K562 (cell line): ENCODE results near the gene NTRK1. TPM values are rescaled to one million over a fixed set of nuclear protein-coding genes. Genes with fewer than 3 reads are reported as not detected.

Experiments
- ARID3A ChIP-seq: IDR thresholded peaks from 2 replicates; pipeline ENCODE4 v1.6.1; 2012; ENCODE audit warnings: low read depth, low read length, improper control_type of control experiment, borderline replicate concordance
- BMI1 ChIP-seq: fragments of 150-350 bp; IDR thresholded peaks from 2 replicates; pipeline ENCODE4 v1.6.1; 2014; ENCODE audit warnings: low read length
- CHAMP1 ChIP-seq: fragments of 450-650 bp; IDR thresholded peaks from 2 replicates; pipeline ENCODE4 v1.6.1; 2016; ENCODE audit warnings: mild to moderate bottlenecking
- E2F3 ChIP-seq: fragments of 250-450 bp; sonication (Bioruptor Pico); IDR thresholded peaks from 2 replicates; pipeline ENCODE4 v1.4.0; 2020; ENCODE audit warnings: mild to moderate bottlenecking
- E2F6 ChIP-seq, 2 experiments: IDR thresholded peaks; 2 replicates each; pipeline ENCODE4 v1.6.1; 2011; ENCODE audit warnings: borderline replicate concordance in 1 of 2, control low read depth in 1 of 2, low read depth in 1 of 2, low read length in 1 of 2, mild to moderate bottlenecking in 1 of 2, mixed read lengths in 1 of 2, moderate library complexity in 1 of 2; ENCODE audit not compliant: insufficient read depth in 1 of 2, insufficient read length in 1 of 2, poor library complexity in 1 of 2, severe bottlenecking in 1 of 2; ENCODE audit errors: extremely low read depth in 1 of 2
- FOXA1 ChIP-seq: fragments of 450-650 bp; IDR thresholded peaks from 2 replicates; pipeline ENCODE4 v1.6.1; 2016; ENCODE audit warnings: mild to moderate bottlenecking, borderline replicate concordance
- MCM3 ChIP-seq: fragments of 450-650 bp; IDR thresholded peaks from 2 replicates; pipeline ENCODE4 v1.6.1; 2016
- NCOA4 ChIP-seq: fragments of 450-650 bp; IDR thresholded peaks from 2 replicates; pipeline ENCODE4 v1.6.1; 2018; ENCODE audit warnings: mild to moderate bottlenecking; ENCODE audit not compliant: partially characterized antibody
- NCOA6 ChIP-seq: fragments of 450-650 bp; IDR thresholded peaks from 2 replicates; pipeline ENCODE4 v1.6.1; 2017; ENCODE audit warnings: mild to moderate bottlenecking
- POLR2G ChIP-seq: fragments of 200-400 bp; formaldehyde crosslinking; IDR thresholded peaks from 2 replicates; pipeline ENCODE4 v1.6.1; 2017; ENCODE audit warnings: low read depth, mild to moderate bottlenecking, antibody characterized with exemption, low read length, moderate library complexity
- SMAD1 ChIP-seq: fragments of 150-350 bp; IDR thresholded peaks from 2 replicates; pipeline ENCODE4 v1.6.1; 2014; ENCODE audit warnings: low read length, low read depth; ENCODE audit not compliant: partially characterized antibody
- SNIP1 ChIP-seq: fragments of 450-650 bp; IDR thresholded peaks from 2 replicates; pipeline ENCODE4 v1.7.1; 2017; ENCODE audit warnings: low read depth, mild to moderate bottlenecking
- SREBF1 ChIP-seq: fragments of 150-350 bp; IDR thresholded peaks from 2 replicates; pipeline ENCODE4 v1.6.1; 2014; ENCODE audit warnings: antibody characterized with exemption, low read depth, low read length, borderline replicate concordance
- SRSF3 ChIP-seq: fragments of 200-400 bp; formaldehyde crosslinking; IDR thresholded peaks from 2 replicates; pipeline ENCODE4 v1.6.1; 2016; ENCODE audit warnings: mild to moderate bottlenecking, low read length, moderate library complexity; ENCODE audit not compliant: insufficient read depth
- STAT6 ChIP-seq: sonication (generic); formaldehyde crosslinking; IDR thresholded peaks from 2 replicates; pipeline ENCODE4 v1.8.1; 2023; ENCODE audit warnings: mild to moderate bottlenecking, missing genetic modification reagents
- TOE1 ChIP-seq, 2 experiments: fragments of 450-650 bp in 1 of 2; sonication (generic) in 1 of 2; formaldehyde crosslinking in 1 of 2; IDR thresholded peaks; 2 replicates each; pipeline versions ENCODE4 v1.7.1 to v1.8.0; 2016 to 2022; ENCODE audit warnings: borderline replicate concordance in 2 of 2, mild to moderate bottlenecking in 2 of 2, antibody characterized with exemption in 1 of 2, inconsistent platforms in 1 of 2, low read depth in 1 of 2, missing genetic modification reagents in 1 of 2, moderate library complexity in 1 of 2
- ZNF224 ChIP-seq: sonication (generic); formaldehyde crosslinking; IDR thresholded peaks from 2 replicates; pipeline ENCODE4 v1.8.0; 2022; ENCODE audit warnings: mild to moderate bottlenecking, missing genetic modification reagents
- ZNF282 ChIP-seq: sonication (generic); formaldehyde crosslinking; IDR thresholded peaks from 2 replicates; pipeline ENCODE4 v1.8.1; 2023; ENCODE audit warnings: missing genetic modification reagents
- ZNF699 ChIP-seq: fragments of 250-450 bp; sonication (Bioruptor Pico); IDR thresholded peaks from 2 replicates; pipeline ENCODE4 v1.8.0; 2021; ENCODE audit warnings: mild to moderate bottlenecking, moderate library complexity; ENCODE audit not compliant: insufficient replicate concordance
- polyA plus RNA-seq, 8 experiments: library from polyadenylated mRNA; depleted of rRNA in 4 of 8; stranded (reverse) in 5 of 8; unstranded in 3 of 8; fragments of >200 nt; fragmentation: Nextera tagmentation in 2 of 8; fragmentation: Illumina TruSeq in 1 of 8; extraction: Ambion mirVana in 2 of 8; extraction: Trizol in 1 of 8; gene quantifications; 2 replicates each; pipeline versions ENCODE4 v1.2.1 to v1.2.3, GENCODE V29; 2011 to 2014; ENCODE audit warnings: inconsistent platforms in 1 of 8, missing spikeins in 1 of 8
- total RNA-seq, 7 experiments: library from RNA; depleted of rRNA in 6 of 7; stranded (reverse); fragments of >200 nt in 6 of 7; fragmentation: Illumina TruSeq in 2 of 7; extraction: Trizol in 2 of 7; gene quantifications; 2 replicates each; pipeline versions ENCODE4 v1.2.1 to v1.2.3, GENCODE V29; 2011 to 2021; ENCODE audit warnings: low replicate concordance in 1 of 7

Gene NTRK1
- total and polyA plus RNA-seq, 9 of the 15 experiments (the other 6 are each of a cell fraction or from before 2014, with no cell fraction given) = 0.46 to 30.0 (median 7.9) TPM

GRCh38 chr1:156889802-156890580 lies 29.3 kb downstream of the NTRK1 start (continued):
- no peak for TF ChIP-seq E2F6 (IDR thresholded peaks at IDR 0.05; ENCODE audit: borderline replicate concordance in 1 of 2, extremely low read depth in 1 of 2, insufficient read depth in 1 of 2, insufficient read length in 1 of 2, low read depth in 1 of 2, low read length in 1 of 2, poor library complexity in 1 of 2, severe bottlenecking in 1 of 2)
- TF ChIP-seq POLR2G = no peak
- no peak for TF ChIP-seq ARID3A
- no peak for TF ChIP-seq ZNF224 (CRISPR knock-in tag)
- TF ChIP-seq MCM3 = no peak
- no peak for TF ChIP-seq BMI1
- peak; percentile 51; the same call in 1 of the 2 replicates for TF ChIP-seq SNIP1
- TF ChIP-seq TOE1 (IDR thresholded peaks at IDR 0.05; ENCODE audit: borderline replicate concordance) = peak; percentile 84; the same call in 1 of the 2 replicates
- no peak for TF ChIP-seq TOE1 (CRISPR knock-in tag; IDR thresholded peaks at IDR 0.05; ENCODE audit: borderline replicate concordance, low read depth)
- TF ChIP-seq SREBF1 = 0 out of 2 replicates have a peak, but pooled peaks have one; percentile 30
- no peak for TF ChIP-seq CHAMP1
- TF ChIP-seq E2F3 (CRISPR knock-in tag) = no peak
- TF ChIP-seq ZNF282 (CRISPR knock-in tag) = no peak
- no peak for TF ChIP-seq FOXA1
- TF ChIP-seq NCOA4 = no peak
- TF ChIP-seq NCOA6 = no peak
- TF ChIP-seq SMAD1 = no peak
- no peak for TF ChIP-seq STAT6 (CRISPR knock-in tag)
- no peak for TF ChIP-seq SRSF3
- no peak for TF ChIP-seq ZNF699 (CRISPR knock-in tag)
